Stimulated activated CD8-positive, alpha-beta memory T cell treated with anti-CD3 and anti-CD28 coated beads, Interleukin-4, amount 100 ng/mL, for 48 hours (primary cell): ENCODE measurements around the gene MLH1.
"Not testable (repeated sequence)": the region's sequence is repeated elsewhere in the genome, so short reads cannot be mapped to it uniquely, and the experiment has no call there.

Source experiments
- DNase-seq: peaks from one replicate; pipeline ENCODE4 v3.0.0-alpha.2; 2020

Gene MLH1

DNA sequence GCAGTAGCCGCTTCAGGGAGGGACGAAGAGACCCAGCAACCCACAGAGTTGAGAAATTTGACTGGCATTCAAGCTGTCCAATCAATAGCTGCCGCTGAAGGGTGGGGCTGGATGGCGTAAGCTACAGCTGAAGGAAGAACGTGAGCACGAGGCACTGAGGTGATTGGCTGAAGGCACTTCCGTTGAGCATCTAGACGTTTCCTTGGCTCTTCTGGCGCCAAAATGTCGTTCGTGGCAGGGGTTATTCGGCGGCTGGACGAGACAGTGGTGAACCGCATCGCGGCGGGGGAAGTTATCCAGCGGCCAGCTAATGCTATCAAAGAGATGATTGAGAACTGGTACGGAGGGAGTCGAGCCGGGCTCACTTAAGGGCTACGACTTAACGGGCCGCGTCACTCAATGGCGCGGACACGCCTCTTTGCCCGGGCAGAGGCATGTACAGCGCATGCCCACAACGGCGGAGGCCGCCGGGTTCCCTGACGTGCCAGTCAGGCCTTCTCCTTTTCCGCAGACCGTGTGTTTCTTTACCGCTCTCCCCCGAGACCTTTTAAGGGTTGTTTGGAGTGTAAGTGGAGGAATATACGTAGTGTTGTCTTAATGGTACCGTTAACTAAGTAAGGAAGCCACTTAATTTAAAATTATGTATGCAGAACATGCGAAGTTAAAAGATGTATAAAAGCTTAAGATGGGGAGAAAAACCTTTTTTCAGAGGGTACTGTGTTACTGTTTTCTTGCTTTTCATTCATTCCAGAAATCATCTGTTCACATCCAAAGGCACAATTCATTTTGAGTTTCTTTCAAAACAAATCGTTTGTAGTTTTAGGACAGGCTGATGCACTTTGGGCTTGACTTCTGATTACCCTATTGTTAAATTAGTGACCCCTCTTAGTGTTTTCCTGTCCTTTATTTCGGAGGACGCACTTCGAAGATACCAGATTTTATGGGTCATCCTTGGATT is at the start of gene MLH1:
MLH1 (plus strand) TSS at position 193 of the 958 bp plus-strand sequence; CDS start at position 223, 30 bp downstream.
- peak; percentile 99 for DNase-seq

DNA sequence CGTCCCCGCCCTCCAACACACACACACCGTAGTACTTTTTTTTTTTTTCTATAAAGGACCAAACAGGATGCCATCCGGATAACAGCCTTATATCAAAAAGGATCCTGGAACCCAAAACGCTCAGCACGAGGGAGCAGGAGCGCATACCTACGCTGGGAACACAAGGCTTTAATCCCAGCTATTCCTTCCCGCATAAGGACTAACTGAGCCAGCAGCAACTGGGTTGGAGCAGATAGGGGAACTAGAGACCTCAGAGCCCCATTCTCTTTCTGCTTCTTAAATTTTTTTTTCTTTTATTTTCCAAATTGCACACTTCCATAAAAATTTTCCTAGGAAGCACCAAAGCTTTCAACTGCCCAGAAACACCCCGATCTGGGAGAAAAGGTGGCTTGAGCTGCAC is 49.7 kb upstream of the MLH1 start:
- DNase-seq = no peak

DNA sequence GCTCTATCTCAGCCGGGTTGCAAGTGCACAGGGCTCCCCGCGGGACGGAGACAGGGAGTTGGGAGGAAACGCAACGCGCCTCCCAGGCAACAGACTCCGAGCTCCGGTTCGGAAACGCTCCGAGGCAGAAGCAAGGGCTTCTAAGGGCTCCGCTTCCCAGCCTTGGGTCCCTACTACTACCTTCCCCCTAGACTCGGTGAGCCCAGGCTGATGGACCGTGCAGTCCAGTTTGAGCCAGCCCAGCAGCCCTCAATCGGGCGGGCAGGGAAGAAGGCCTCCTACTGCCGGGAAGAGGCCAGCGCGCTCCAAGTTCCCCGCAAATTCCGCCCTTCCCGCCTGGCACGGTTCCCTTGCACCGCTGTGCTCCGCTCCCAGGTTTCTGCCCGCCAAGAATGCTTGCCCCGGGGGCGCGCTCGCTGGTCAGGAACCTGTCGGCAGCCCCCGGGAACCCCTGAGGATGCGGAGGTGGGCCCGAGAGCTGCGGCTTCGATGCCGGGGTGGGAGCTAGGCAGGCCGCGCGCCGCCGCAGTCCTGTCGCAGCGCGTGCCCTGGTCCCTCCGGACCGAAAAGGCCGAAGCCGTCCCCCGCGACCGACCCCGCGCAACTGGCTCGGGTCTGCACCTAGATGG is 49.2 kb upstream of the MLH1 start:
- peak; percentile 59 for DNase-seq

DNA sequence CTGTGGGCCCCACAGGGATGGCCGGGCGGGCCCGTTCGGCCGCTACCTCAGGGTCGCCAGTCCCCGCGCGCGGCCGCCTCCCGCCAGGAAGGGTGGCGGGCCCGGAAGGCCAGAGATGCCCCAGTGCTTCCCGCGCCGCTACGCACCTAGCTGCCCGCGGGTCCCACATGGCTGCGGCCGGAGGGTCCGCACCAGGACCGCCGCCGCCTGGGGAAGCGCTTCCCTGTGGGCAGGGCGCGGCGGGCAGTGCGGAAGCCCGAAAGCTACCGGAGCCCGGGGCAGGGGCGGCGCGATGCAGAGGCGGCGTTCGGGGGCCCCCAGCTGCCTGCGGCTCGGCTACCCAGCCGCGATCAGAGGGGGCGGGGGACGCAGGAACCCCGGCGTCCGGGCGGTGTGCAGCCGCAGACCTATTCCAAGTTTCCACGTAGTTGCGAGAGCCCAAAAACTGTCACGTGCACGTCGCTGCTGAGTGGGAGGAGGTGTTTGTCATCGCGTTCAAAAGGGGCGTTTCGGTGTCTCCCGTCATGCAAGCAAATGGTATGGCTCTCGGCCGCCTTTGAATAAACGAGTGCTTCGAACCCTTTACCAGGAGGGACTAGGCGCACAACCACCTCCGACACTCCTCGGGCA is 48.6 kb upstream of the MLH1 start, which contains the start of gene TRANK1:
TRANK1 (minus strand) TSS at position 414 of the 630 bp plus-strand sequence; CDS start at position 169, 245 bp downstream.
- peak; percentile 86 for DNase-seq

DNA sequence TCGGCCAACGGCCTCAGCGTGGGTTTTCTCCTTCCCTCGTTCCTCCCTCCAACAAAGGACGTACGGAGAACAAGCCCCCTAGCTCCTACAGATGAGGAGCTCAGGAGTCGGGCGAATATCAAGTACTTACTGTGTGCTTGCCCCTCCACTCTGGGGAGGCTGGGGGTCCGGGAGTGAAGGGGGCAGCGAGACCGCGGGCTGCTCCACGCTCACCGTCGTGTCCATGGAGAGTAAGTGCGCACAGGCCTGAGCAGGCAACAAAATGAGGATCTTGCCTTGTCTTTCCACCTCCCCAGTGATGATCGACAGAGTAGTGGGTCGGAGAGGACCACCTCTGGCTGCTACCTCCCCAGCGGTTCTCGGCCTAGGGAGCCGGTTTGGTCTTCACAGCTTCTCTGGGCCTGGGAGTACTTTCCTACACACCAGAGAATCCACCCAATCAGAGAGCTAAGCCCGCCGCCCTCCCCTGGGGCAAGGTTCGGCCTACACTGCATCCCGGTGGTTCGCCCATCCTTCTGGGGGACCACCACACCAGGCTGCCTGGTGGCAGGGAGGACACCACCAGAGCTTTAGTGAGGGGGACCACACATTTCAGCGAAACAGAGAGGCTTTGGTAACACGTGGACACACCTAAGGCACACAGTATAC is 47.9 kb upstream of the MLH1 start:
- DNase-seq = no peak

DNA sequence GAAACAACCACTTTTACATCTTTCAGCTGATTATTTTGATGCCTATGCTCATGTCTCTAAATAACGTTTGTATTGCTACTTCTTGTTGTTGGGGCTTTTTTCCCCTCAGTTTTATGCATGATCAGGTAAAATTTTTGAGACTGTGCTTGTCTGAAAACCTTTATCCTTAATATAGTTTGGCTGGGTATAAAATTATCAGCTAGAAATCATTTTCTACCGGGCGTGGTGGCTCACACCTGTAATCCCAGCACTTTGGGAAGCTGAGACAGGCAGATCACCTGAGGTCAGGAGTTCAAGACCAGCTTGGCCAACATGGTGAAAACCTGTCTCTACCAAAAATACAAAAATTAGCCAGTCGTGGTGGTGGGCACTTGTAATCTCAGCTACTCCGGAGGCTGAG is 45.5 kb upstream of the MLH1 start:
- not testable (repeated sequence) for DNase-seq

DNA sequence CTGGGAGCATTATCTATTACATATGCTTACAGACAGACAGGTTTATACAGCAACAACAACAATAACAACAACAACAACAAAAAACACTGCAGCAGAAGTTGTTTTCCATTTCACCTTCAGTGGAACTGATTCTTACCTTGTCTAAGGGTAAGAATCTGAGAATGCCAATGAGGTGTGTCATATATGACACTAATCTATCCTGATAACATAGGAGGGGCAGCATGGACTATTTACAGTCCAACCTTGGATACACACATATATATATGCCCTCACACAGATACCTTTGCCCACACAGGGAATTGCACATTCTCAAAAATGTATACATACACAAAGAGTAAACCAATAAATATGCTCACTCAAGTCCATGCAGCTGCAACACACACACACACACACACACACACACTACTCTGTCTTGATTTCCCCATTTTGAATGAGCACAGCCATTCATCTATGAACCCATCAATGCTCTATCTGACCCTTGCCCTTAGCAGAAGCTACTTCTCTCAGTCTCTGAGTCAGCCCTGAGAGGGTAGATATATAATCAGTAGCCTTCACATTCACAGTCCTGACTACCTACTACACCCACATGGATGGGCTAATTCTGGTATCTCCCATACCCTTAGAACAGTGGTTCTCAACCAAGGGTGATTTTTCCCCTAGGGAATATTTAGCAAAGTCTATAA is 38.7 kb upstream of the MLH1 start:
- DNase-seq = no peak

DNA sequence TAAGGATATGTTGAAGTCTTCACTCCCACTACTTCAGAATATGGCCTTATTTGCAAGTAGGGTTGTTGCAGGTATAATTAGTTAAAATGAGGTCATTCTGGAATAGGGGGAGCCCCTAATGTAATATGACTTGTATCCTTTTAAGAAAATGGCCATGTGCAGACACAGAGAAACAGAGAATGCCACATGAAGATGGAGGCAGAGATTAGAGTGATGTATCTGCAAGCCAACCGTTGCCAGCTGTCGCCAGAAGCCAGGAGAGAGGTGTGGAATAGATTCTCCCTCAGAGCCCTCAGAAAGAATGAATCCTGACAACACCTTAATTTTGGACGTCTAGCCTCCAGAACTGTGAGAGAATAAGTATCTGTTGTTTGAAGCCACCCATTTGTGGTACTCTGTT is 37.2 kb upstream of the MLH1 start:
- no peak for DNase-seq

DNA sequence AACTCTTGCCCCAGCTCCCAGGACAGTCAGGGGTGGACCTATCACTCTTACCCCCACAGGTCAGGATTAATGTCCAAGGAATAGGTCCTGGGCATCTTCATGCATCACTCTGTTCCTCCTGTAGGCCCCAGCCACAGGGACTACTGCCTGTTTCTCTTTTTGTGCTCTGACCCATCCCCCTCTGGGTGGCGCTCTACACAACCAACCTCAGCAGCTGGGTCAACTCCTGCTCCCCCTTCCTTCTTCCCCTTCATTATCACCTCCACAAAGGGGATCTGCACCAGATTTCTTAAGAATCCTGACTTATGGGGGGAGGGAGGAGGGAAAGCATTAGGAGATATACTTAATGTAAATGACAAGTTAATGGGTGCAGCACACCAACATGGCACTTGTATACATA is 36.3 kb upstream of the MLH1 start:
- no peak for DNase-seq

DNA sequence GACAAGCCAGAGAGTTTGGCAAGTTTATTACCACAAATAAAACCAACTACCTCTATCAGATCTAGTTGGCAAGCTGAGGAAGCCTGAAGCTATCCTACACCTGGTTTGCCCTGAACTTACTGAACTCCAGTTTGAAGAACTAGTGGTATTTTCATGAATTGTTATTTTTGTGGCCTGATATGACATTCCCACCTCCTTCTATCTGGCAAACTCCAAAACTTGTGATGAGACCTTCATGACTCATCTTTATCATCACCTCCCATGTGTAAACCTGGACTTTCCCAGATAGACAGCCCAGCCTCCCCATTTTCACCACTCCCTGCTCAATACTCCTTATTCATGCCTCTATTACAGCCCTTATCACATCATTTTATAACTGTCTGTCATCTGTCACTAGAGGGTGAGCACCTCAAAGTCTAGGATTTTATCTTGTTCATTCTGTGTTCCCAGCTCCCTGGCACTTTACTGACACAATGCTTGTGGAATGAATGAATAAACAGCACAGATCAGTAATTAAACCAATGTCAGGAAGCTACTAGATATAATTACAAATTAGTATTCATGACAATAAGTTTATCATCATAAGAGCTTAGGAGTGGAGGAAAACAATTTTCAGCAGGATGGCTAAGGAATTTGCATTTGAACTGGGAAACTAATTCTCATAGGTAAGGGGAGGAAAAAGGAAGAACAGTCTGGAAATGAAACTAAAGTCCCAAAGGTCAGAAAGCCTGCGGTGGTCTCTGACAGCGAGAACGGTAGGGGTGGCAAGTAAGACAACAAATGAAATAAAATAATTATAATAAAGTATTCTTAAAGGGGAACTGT is 35.2 kb upstream of the MLH1 start:
- no peak for DNase-seq

DNA sequence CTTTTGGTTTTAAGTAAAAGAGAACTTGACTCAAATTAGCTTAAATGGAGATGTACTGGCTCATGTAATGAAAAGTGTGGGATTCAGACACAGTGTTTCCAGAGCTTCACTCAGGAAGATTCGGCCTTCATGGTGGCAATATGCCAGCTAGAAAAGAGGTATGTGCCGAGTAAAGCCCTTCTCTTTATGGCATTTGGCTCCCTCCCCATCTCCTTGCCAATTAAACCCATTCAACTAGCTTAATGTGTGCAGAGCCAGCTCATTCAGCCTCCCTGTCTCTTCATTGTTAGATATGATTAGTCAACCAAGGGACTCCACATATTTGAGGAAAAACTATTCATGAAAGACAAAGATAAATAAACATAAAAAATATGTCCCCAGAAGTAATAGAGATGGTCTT is 33.5 kb upstream of the MLH1 start:
- DNase-seq = no peak

DNA sequence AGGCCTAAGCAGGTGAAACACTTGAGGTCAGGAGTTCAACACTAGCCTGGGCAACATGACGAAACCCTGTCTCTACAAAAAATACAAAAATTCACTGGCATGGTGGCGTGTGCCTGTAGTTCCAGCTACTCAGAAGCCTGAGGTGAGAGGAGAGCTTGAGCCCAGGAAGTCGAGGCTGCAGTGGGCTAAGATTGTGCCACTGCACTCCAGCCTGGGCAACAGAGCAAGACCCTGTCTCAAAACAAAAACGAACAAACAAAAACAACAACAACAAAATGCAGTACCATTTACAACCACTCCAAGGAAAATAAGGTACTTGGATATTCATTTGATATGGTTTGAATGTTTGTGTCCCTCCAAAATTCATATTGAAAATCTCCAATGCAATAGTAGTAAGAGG is 32.8 kb upstream of the MLH1 start:
- no peak for DNase-seq

DNA sequence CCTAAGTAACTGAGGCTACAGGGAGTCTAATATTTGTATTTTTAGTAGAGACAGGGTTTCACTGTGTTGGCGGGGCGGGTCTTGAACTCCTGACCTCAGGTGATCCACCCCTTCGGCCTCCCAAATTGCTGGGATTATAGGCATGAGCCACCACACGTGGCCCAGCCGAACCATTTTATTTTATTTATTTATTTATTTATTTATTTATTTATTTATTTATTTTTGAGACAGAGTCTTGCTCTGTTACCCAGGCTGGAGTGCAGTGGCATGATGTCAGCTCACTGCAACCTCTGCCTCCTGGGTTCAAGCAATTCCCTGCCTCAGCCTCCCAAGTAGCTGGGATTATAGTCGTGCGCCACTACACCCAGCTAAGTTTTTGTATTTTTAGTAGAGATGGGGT is 30.3 kb upstream of the MLH1 start:
- DNase-seq = not testable (repeated sequence)

DNA sequence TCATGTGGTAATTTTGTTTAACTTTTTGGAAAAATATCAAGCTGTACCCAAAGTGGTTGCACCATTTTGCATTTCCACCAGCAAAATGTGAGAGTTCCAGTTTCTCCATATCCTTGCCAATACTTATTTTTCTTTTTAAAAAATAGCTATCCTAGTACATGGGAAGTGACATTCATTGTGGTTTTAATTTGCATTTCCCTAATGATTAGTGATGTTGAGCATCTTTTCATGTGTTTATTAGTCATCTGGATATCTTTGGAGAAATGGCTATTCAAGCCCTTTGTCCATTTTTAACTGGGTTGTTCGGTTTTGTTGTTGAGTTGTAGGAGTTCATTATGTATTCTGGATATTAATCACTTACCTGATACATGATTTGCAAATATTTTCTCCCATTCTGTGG is 29.0 kb upstream of the MLH1 start:
- no peak for DNase-seq

DNA sequence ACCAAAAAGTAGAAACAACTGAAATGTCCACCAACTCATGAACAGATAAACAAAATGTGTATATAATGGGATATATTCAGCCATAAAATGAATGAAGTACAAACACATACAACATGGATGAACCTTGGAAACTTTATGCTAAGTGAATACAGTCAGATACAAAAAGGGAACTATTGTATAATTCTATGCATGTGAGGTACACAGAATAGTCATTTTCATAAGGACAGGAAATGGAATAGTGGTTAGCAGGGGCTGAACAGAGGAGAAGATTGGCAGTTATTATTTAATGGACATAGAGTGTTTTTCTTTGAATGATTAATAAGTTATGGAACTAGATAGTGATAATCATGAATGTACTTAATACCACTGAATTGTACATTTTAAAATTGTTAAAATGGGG is 28.5 kb upstream of the MLH1 start:
- DNase-seq = no peak

DNA sequence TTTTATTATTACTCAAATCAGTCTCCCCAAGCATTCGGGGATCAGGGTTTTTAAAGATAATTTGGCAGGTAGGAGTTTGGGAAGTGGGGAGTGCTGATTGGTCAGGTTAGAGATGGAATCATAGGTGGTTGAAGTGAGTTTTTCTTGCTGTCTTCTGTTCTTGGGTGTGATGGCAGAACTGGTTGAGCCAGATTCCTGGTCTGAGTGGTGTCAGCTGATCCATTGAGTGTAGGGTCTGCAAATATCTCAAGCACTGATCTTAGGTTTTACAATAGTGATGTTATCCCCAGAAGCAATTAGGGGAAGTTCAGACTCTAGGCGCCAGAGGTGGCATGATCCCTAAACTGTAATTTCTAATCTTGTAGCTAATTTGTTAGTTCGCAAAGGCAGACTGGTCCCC is 27.9 kb upstream of the MLH1 start:
- DNase-seq = no peak

DNA sequence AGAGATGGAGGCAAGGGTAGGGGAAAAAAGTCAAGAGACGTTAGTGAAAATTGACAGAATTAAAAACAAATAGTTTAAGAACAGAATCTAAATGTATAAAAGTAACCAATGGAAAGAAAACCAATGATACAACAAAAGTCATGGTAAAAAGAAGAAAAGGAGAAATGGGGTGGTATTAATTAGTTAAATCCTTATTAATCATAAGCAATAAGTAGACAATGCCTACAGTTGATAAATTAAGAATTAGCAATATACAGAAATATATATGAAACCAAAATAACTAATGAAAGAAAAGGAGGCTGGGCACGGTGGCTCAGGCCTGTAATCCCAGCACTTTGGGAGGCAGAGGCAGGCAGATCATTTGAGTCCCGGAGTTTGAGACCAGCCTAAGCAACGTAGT is 24.2 kb upstream of the MLH1 start:
- no peak for DNase-seq

DNA sequence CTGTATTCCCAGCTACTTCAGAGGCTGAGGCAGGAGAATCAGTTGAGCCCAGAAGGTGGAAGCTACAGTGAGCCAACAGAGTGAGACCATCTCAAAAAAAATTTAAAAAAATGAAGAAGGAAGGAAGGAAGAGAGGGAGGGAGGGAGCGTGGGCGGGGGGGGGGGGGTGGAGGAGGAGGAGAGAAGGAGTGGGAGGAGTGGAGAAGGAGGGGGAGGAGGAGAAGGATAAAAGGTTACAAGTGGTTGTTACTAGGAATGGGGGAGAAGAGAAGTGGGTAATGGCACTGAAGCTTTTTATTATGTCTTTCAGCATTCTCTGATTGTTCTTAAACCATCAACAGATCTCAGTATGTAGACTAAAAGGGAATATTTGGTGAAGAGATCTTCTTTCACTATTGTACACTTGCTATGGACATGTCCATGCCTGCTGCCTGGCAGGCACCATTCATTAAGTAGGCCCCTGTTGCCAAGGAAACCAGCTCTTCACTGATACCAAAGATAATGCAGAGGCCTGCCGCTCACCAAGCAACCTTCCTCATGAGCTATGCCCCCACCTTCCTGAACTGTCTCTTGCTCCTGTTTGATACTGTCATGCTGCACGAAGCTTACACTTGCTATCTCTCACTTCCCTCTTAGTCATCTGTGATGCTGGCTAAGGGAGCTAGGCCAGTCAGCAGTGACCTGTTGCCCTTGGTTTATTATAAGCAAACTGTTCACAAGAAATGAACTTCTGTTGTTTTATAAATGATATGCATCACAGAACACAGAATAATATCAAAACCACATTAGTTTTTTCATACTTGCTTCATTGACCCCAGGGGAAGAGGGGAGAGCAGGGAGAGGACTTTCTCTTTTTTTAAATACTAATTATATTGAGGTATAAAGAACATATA is 23.5 kb upstream of the MLH1 start:
- DNase-seq = peak; percentile 50

DNA sequence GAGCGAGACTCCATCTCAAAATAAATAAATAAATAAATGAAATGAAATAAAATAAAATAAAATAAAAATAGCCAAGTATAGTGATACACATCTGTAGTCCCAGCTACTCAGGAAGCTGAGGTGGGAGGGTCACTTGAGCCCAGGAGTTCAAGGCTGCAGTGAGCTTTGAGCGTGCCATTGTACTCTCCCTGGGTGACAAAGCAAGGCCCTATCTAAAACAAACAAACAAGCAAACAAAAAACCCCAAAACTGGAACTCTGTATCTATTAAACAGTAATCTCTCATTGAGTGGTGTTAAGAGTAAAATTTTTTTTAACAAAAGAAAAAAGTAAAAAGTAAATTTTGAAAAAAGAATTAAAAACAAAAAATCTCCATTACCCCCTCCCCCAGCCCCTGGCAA is 21.2 kb upstream of the MLH1 start:
- DNase-seq = no peak

DNA sequence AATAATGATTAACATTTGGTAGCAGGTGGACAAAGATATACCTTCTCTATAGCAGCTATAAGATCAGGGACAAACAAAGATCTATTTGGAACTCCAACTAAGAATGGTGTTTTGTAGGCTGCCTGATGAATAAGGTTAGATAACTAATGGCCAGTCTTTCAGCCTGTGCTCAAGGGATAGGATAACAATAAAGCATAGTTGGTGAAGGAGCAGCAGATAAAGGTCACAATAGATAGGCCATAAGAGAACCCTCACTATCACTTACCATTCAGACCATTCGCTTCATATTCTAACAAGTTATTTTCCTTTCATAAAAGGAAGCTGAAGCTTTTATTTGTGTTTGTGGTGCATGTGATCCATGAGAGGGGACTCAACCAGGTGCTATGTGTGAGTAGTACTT is 20.2 kb upstream of the MLH1 start:
- DNase-seq = no peak

DNA sequence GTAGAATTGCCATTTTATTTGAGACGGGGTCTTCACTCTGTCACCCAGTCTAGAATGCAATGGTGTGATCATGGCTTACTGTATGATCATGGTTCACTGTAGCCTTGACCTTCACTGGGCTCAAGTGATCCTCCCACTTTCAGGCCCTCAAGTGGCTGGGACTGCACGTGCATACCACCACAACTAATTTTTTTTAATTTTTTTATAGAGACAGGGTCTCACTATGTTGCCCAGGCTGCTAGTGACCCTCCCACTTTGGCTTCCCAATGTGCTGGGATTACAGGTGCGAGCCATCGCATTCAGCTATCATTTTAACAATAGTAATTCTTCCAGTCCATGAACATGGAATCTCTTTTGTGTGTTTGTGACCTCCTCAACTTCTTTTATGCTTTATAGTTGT is 12.3 kb upstream of the MLH1 start:
- no peak for DNase-seq
